Skeletal muscle cell (primary cell): ENCODE measurements around the gene NTN4.
"Not testable (repeated sequence)": the region's sequence is repeated elsewhere in the genome, so short reads cannot be mapped to it uniquely, and the experiment has no call there.

Source experiments
- DNase-seq: peaks from one replicate; pipeline ENCODE4 v3.0.0-alpha.2; 2010; ENCODE audit warnings: low read depth
- H3K4me3 ChIP-seq: 2 replicates; pipeline ENCODE4 v1.5.1; 2011; ENCODE audit warnings: low read depth, mild to moderate bottlenecking, control low read depth, low read length, moderate library complexity

Gene NTN4

DNA sequence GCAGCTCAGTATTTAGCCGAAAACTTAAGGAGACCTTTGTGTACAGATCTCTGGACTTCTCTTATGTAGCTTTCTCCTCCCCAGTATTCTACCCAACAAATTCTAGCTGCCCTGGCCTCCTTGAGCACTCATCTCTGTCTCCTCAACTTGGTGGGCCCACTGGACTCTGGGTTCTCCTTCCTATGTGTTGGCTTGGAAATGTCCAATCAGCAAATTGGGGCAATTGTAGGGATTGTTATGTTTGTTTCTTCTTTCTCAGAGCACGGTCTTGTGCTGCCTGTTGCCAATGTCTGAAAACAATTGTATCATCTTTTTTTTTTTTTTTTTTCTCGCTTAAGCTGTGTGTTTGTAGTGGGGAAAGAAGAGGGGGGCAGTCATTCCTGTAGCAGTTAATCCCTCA, 30.2 kb downstream of the NTN4 start:
- no peak for DNase-seq
- H3K4me3 ChIP-seq: no peak overlapping the region

DNA sequence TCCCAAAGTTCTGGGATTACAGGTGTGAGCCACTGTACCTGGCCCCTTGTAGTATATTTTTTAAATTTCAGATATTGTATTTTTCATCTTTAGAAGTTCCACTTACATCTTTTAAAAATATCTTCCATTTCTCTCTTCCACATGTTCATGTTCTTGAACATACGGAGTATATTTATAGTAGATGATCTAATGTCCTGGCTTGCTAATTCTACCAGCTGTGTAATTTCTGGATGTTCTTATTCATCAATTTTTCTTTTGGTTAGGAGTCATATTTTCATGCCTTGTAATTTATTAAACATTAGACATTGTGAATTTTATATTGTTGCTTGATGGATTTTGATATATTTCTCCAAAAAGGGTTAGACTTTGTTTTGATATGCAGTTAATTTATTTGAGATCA, 30.8 kb downstream of the NTN4 start:
- no peak for DNase-seq
- H3K4me3 ChIP-seq: no peak overlapping the region

DNA sequence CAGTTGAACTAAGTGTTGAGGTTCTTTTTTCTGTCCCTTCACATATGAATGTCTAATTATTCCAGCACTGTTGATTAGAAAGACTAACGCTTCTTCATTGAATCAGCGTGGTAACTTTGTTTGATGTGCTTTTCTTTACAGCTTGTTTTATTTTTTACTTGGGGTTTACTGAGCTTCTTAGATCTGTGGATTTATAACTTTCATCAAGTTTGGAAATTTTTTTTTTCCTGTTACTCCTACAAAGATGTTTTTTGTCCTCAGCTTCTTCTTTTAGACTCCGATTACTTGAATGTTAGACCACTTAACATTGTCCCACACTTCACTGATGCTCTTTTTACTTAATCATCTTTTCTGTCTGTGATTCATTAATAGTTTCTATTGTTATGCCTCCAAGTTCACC, 31.5 kb downstream of the NTN4 start:
- no peak overlapping the region for H3K4me3 ChIP-seq
- DNase-seq: no peak

DNA sequence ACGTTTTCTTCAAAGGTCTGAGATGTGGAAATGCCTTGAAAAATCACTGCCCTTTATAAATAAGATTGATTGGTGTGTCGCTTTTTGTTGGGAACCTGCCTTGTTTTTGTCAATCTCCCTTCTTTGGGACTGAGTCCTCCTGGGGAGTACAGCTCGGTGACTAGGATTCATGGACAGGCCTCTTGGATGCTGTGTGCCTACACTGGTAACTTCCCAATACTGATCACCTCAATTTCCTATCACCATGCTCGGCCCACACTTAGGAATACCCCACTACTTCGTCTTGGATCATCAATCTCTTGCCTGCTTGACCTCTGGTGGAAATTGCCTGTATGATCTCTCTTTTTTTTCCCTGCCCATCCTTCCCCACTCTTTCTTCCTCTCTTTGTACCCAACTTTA, 34.2 kb downstream of the NTN4 start:
- no peak overlapping the region for H3K4me3 ChIP-seq
- no peak for DNase-seq

DNA sequence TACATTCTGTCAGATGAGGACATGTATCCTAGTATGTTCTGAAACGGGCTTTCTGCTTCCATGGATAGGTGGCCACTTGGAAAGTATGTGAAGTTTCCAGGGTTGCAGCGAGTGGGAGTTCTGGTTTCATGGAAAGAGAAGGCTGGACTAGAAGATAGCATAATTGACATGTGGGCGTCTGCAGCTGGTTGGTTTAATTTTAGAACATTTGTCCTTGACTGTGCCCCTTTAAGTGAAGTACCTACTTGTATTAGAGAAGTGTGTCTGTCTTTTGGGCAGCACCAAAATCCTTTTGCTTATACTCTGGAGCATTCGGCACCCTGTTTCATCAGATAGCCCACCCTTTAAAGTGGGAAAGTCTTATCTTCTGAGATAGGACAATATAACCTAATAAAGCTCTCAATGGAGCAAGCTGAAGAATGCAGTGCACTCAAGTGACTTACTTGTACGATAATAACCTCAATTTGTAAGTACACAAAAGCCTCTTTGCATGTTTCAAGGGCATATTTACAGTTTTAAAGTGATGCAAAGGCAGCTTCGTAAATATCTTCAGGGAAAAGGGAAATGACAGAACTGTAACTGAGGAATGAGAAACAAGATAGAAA, 35.2 kb downstream of the NTN4 start:
- DNase-seq: no peak
- no peak overlapping the region for H3K4me3 ChIP-seq

DNA sequence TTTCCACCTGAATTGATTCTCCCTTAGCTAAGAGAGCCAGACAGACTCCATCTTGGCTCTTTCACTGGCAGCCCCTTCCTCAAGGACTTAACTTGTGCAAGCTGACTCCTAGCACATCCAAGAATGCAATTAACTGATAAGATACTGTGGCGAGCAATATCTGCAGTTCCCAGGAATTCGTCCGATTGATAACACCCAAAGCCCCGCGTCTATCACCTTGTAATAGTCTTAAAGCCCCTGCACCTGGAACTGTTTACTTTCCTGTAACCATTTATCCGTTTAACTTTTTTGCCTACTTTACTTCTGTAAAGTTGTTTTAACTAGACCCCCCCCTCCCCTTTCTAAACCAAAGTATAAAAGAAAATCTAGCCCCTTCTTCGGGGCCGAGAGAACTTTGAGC, 44.5 kb downstream of the NTN4 start:
- H3K4me3 ChIP-seq, DNase-seq: not testable (repeated sequence)

DNA sequence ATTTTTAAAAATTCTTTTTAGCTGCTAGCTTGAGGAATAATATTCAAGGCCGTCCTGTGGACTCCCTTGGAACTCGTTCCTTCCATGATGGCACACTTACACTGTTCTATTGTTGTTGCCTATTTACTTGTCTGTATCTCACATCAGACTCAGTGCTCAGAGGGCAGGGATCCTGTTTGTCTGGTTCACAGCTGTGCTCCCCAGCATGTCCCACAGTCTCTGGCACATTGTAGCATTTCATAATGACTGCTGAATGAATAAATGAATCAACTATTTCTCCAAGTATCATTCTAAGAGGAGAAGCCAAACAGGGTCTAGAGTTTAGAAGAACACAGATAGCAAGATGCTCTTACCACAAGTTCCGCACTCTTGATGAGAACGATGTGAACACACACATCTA, 48.0 kb downstream of the NTN4 start:
- H3K4me3 ChIP-seq: no peak overlapping the region
- DNase-seq: no peak

DNA sequence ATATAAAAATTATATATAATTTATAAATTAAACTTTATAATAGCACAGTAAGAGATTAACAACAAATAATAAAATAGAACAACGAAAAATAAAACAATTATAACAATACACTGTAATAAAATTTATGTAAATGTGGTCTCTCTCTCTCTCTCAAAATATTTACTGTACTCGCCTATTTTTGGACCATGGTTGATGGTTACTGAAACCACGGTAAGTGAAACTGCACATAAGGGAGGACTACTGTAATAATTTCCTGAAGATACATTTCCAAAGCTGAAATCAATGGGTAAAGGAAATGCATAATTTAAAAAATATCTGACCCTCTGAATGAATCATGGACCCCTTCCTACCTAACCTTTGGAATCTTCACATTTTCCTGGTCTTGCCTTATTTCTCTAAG, 48.9 kb downstream of the NTN4 start:
- H3K4me3 ChIP-seq: no peak overlapping the region
- no peak for DNase-seq

DNA sequence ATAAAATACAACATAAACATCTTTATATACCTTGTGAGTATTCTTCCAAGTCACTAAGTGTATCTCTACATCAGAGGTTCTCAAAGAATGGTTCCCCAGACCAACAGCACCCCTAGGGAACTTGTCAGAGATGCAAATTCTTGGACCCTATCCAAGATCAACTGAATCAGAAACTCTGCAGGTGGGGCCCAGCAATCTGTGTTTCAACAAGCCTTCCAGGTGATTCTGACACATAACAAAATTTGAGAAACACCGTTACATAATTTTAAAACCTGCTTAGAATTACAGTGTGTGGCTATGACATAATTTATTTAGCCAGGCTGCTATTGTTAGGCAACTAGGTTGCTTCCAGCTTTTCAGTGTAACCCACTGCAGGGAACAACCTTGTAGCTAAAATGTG, 49.8 kb downstream of the NTN4 start:
- DNase-seq: no peak
- no peak overlapping the region for H3K4me3 ChIP-seq

DNA sequence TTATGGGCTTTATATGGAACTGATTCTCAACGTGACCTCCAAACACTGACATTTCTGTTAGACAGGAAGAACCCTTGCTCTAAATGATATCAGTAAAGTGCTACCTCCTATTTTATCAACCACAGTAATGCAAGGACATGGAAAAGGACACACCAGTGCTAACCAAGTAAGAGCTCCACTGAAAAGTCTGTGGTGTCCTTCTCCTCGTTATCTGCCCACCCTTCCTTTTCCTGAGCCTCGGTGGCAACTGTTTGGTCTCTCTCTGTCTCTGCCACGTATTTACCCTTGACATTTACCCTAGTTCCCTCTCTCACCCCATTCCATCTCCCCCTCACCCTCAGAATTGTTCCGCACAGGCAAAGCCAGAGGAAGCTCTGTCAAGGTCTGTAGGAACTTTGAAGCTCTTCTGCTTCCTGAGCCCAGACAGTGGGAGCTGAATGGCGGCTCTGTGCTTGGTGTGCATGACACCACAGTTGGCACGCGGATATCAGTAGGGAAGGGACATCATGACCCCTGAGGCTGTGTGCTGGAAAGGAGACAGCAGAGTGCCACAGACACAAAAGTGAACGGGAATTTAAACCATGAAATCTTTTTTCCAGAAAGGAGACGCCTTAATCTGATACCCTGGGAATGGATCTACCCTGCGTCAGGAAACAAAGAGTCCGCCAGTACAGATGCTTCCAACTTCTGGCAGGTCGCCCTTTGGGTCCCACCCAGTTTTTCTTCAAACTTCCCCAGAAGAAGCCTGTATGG, 50.8 kb downstream of the NTN4 start:
- no peak for DNase-seq
- no peak overlapping the region for H3K4me3 ChIP-seq

DNA sequence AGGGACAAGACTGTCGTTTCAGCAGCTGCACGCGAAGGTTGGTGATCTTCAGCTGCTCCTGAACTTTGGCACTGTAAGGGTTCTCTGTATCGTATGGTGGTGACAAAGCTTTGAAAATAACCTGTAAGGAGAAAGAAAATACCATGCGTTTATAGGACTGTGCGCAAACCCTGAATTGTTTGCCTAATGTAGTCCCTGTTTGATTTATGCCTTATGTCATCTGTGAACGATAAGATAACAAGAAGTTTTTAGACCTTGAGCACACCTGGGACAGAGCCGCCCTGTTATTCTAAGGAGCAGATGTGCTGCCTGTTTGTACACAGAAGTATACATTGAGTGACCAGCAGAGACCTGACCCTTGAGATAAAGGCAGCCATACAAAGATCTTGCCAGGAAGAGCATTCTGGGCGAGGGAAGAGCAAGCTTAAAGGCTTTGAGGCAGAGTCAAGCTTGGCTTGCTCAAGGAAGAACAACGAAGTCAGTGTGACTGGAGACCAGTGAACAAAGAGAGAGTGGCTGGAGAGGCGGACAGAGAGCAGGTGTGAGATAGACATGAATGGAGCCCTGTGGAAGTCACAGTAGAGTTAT, 52.4 kb downstream of the NTN4 start:
- H3K4me3 ChIP-seq: no peak overlapping the region

DNA sequence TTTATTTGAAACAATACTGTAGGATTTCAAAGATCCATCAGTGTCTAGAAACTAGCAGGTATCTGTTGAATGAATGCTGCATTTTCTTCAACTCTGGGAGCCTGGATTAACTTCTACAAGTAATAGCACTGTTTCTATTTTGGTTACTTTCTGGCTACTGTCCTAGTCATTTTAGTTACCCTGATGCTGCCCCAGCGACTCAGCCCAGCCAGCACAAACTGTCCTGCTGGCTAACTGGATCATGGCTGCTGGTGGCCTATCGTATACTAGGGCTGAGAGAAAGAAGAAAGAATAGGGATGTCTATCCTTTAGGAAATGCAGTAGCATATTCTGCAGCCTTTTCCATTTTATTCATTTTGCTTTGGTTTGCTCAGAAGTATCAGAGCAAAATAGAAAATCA, 53.9 kb downstream of the NTN4 start:
- no peak overlapping the region for H3K4me3 ChIP-seq
- peak; percentile 31 for DNase-seq

More for the DNA sequence above, 52.4 kb downstream of the NTN4 start:
- DNase-seq: no peak

DNA sequence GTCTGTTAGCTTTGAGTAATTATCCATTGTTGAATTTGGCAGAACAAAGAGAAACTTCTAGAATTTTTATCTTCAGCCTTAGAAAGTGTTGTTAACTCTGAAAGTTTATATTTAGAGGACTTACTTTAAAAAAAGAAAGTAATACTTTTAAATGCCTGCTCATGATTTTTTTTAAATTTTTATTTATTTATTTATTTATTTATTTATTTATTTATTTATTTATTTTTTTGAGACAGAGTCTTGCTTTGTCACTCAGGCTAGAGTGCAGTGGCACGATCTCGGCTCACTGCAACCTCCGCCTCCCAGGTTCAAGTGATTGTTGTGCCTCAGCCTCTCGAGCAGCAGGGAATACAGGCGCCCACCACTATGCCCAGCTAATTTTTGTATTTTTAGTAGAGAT, 54.8 kb downstream of the NTN4 start:
- not testable (repeated sequence) for DNase-seq, H3K4me3 ChIP-seq

DNA sequence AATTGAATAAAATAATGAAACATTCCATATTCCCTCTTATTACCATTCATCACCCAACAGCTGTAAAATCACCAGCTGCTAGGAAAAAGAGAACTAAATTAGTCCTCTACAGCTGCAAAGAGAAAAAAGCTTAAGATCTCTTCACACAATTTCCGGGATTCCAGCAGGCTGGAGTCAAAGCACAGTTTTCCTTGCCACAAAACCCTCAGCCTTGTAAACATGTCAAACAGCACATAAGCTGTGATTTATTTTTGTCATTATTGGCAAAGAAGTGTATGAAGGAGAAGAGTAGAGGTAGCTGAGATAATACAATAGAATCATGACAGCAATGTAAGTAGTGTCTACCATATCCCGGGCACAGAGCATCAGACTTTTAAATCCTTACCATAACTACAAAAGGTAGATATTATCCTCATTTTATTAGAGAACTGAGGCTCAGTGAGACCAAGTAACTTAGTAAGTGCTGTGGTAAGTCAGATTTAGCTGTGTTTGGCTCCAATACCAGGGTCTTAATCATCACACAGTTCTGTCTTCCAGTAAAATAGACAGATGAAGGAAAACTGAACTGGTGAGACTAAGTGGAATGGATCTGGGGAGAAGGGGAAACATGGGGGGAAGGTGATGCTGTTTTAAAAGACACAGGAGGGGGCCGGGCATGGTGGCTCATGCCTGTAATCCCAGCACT, 57.3 kb downstream of the NTN4 start:
- no peak overlapping the region for H3K4me3 ChIP-seq
- peak; percentile 86 for DNase-seq

DNA sequence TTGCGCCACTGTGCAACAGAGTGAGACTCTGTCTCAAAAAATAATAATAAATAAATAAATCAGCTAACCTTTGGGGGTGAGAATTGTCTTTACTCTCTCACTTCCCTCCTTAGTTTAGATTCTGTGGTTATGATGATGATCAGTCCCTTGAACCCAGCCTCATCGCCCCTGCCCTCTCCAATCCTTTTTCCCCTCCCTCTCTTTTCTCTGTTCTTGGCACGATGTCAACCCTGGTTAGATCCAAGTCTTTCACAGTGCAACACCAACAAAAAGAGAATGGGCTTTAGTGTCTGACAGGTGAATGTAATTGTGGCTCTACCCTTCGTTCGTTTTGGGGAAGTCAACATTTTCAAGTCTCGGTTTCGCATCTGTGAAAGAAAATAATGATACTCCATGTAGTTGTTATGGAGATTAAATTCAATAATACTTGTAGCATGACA, 59.0 kb downstream of the NTN4 start:
- DNase-seq: no peak
- no peak overlapping the region for H3K4me3 ChIP-seq

DNA sequence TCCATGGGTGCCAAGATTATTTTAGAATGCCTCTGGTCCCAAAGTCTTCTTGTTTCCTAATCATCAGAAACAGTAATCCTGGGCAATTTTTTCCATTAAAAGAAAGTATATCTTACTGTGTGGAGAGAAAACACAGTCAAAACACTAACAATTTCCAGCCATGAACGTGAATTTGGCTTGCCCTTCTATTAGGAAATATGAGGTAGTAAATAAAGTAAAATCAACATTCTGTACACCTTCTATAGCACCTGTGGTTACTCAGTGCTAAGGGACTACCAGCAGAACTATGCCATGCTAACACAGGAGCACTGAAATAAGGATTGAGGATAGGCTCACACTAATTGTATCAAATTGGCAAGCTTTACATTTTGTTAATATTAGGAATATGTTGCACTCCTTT, 60.1 kb downstream of the NTN4 start:
- no peak for DNase-seq
- no peak overlapping the region for H3K4me3 ChIP-seq

DNA sequence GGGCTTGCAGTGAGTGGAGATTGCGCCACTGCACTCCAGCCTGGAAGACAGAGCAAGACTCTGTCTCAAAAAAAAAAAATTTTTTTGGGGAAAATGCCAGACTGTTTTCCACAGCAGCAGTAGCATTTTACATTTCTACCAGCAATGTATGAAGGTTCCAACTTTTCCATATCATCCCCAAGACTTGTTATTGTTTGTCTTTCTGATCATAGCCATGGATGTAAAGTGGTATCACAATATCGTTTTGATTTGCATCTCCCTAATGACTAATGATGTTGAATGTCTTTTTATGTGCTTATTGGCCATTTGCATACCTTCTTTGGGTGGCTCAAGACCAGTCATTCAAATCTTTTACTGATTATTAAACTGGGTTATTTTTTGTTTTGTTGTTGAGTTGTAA, 63.7 kb downstream of the NTN4 start:
- no peak overlapping the region for H3K4me3 ChIP-seq
- DNase-seq: no peak

DNA sequence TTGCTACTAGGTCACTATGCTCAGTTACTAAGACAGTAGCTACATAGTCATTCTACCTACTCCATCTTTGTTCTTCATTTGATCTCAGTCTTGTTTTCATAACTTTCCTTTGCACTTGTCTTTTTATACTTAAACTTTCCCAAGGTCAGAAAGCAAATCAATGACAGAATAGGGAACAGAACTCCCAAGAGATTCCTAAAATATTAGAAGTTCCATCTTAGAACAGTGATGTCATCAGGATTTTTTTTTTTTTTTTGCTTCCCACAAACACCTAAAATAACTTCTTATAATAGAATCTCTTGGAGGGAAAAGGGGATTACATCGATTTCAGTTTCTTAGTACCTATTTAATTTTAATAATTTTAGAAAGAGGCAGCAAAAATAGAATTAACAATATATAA, 65.8 kb downstream of the NTN4 start:
- DNase-seq: no peak
- H3K4me3 ChIP-seq: no peak overlapping the region

DNA sequence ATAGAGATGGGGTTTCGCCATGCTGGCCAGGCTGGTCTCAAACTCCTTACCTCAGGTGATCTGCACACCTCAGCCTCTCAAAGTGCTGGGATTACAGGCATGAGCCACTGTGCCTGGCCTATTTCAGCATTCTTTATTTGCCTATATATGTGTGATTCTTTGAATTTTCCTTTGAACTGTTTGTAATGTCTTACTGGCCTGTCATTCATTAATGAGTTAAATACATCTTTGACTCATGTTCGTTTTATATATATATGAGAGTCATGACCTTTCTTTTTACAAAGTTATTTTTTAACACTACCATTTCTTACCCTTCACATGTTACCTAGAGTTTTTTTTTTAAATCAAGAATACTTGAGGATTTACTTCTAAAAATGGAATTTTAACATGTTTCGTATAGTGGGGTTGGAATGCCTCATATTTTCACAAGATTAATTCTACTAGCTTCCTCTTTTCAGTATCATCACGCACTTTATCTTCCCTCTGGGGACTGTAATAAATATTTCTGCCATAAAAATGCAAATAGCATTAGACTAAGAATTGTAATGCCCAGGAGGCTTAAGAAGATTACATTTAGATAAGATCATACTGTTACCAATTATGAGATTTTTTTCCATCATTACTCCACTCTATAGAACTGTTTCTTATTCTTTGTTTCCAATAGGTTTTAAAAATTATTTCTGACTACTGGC, 66.7 kb downstream of the NTN4 start:
- no peak for DNase-seq
- H3K4me3 ChIP-seq: no peak overlapping the region

DNA sequence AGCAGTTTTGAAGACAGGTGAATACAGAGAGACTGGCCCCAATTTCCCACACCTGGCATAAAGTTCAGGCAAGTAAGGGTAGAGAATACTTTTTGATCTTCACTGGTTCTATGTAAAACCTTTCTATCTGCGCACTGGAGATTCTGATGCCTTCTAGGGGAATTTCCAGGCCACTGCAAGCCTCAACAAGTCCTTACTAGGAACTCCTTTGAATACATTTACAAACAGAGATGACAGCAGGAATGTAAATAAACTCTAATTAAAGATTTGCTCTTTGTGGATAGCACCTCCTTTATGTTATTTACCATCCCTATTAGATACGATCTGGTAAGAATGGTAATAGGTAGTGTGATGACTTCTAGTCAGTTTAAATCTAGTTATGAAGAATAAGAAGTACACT, 69.2 kb downstream of the NTN4 start:
- H3K4me3 ChIP-seq: no peak overlapping the region
- DNase-seq: no peak
